Activated CD4-positive, alpha-beta T cell treated with anti-CD3 and anti-CD28 coated beads, Interleukin-2, amount 10 ng/mL, durations not matched to agents 24 days and 14 days (primary cell): ENCODE data around the gene ALG10. TPM values are rescaled to one million over a fixed set of nuclear protein-coding genes. Genes with fewer than 3 reads are reported as not detected.
"Not testable (repeated sequence)": the region's sequence is repeated elsewhere in the genome, so short reads cannot be mapped to it uniquely, and the experiment has no call there.

ENCODE experiments used
- DNase-seq: peaks from one replicate; pipeline ENCODE4 v3.0.0; 2022
- H3K27ac Mint-ChIP-seq: one replicate; pipeline ENCODE4 v1.8.0; 2022; ENCODE audit warnings: mild to moderate bottlenecking, mixed read lengths
- H3K27me3 Mint-ChIP-seq: one replicate; pipeline ENCODE4 v1.8.0; 2022; ENCODE audit warnings: mixed read lengths
- H3K36me3 Mint-ChIP-seq: one replicate; pipeline ENCODE4 v1.8.0; 2022; ENCODE audit warnings: low read depth, mild to moderate bottlenecking, mixed read lengths
- H3K4me1 Mint-ChIP-seq: one replicate; pipeline ENCODE4 v1.8.0; 2021; ENCODE audit warnings: mixed read lengths
- H3K4me3 Mint-ChIP-seq: one replicate; pipeline ENCODE4 v1.8.0; 2022; ENCODE audit warnings: mild to moderate bottlenecking, moderate library complexity, mixed read lengths
- H3K9me3 Mint-ChIP-seq: one replicate; pipeline ENCODE4 v1.8.0; 2021; ENCODE audit warnings: mixed read lengths
- intact Hi-C: fragments of 100-400 bp; cut with micrococcal nuclease; formaldehyde crosslinking; loops from one replicate; pipeline ENCODE4 v1.15.1; 2023
- total RNA-seq: library from RNA; stranded (reverse); gene quantifications from 2 replicates; pipeline ENCODE4 v1.2.3, GENCODE V29; 2022

The ALG10 gene
- total RNA-seq, 1 donor from 2014 or later: 24.1 TPM

DNA sequence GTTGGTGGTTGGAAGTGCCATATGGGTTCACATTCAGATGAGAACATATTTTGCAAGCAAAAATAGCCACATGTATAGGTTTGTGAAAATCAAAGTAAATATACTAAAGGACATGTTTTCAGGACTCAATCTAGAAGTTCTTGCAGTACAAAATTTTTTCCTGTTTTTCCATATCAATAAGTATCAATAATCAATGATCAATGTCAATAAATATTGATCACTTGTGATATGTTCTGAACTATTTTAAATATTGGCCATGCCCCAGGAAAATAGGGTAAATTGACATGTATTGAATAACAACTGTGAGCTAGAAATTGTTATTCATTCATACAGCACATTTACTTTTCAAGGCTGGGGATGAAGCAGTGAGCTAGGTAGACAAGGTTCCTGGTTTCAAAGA, 24.3 kb downstream of the ALG10 start:
- Mint-ChIP-seq H3K4me3 (no peak overlapping the region), H3K36me3 (no peaks in the 10 kb centered on the region), H3K9me3 (peaks cover 6% of the 10 kb centered on the region), H3K27me3 (no peaks in the 10 kb centered on the region), H3K4me1 (no peaks in the 10 kb centered on the region), H3K27ac (no peak overlapping the region)
- DNase-seq: no peak
- intact Hi-C loops: no loop called here

DNA sequence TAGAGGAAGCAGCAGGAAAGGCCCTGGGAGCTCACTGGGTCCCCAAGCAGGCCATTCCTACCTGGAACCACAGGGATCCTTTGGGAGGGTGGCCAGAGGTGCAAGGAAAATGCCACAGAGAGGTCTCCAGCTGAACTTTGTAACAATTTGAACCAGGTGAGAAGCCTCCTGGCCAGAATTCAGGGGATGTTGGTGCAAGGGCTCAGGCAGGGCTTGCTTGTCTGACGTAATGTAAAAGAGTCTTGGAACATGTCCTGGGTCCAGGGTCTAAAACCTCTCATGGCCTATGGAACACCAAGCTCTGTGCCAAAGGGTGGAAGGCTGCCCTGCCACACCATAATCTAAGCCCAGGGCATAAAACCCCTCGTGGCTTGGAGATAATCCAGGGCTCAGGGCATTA, 25.6 kb downstream of the ALG10 start:
- not testable (repeated sequence) for H3K4me1 Mint-ChIP-seq, H3K27ac Mint-ChIP-seq

DNA sequence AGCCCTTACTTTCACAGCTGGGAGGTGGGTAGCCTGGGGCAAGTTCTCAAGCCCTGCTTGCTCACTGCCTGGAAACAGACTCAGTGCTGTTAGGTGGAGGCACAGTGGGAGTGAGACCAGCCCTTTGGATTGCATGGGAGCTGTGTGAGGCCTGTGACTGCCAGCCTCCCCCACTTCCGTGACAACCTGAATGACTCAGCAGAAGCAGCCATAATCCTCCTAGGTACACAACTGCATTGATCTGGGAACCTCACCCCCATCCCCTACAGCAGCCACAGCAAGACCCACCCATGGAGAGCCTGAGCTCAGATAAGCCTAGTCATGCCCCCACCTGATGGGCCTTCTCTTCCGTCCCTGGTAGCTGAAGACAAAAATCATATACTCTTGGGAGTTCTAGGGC, 26.4 kb downstream of the ALG10 start:
- no peak overlapping the region for H3K27ac Mint-ChIP-seq
- intact Hi-C loops: no loop called here
- H3K4me3 Mint-ChIP-seq: no peak overlapping the region
- no peaks in the 10 kb centered on the region for H3K27me3 Mint-ChIP-seq
- no peak for DNase-seq
- H3K9me3 Mint-ChIP-seq: peaks cover 6% of the 10 kb centered on the region
- no peaks in the 10 kb centered on the region for H3K36me3 Mint-ChIP-seq
- no peaks in the 10 kb centered on the region for H3K4me1 Mint-ChIP-seq

More for the DNA sequence above, 25.6 kb downstream of the ALG10 start:
- H3K4me3 Mint-ChIP-seq, intact Hi-C loops, H3K36me3 Mint-ChIP-seq, H3K27me3 Mint-ChIP-seq, H3K9me3 Mint-ChIP-seq, DNase-seq: not testable (repeated sequence)

DNA sequence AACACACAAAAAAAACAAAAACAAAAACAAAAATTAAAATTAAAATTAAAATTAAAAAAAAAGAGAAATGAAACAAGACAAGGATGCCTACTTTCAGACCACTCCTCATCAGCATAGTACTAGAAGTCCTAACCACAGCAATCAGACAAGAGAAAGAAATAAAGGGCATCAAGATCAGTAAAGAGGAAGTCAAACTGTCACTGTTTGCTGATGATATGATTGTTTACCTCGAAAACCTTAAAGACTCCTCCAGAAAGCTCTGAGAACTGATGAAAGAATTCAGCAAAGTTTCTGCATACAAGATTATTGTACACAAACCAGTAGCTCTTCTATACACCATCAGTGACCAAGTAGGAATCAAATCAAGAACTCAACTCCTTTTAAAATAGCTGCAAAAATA, 29.2 kb downstream of the ALG10 start:
- intact Hi-C loops: no loop called here
- Mint-ChIP-seq H3K9me3 (peaks cover 6% of the 10 kb centered on the region), H3K27ac (no peak overlapping the region), H3K36me3 (no peaks in the 10 kb centered on the region), H3K27me3 (no peaks in the 10 kb centered on the region), H3K4me3 (no peak overlapping the region), H3K4me1 (peaks cover 5% of the 10 kb centered on the region)
- no peak for DNase-seq

DNA sequence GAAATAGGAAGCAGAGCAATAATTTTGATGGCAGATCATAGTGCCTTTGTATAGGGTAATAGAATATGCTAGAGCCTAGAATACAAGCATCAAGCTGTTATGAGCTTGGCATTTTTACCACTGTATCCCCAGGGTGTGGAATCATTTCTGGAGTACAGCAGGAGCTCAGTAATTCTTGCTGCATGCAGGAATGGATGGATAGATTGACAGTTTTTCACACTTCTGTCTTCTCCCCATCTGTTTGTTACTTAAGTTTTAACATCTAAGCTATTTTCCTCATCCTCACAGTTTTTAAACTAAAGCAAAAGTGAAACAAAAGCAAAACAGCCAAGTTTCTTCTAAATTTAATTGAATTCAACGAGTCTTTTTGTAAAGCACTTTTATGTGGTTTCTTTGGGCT, 32.6 kb downstream of the ALG10 start:
- Mint-ChIP-seq H3K27me3 (no peaks in the 10 kb centered on the region), H3K27ac (no peak overlapping the region), H3K4me1 (peaks cover 5% of the 10 kb centered on the region), H3K4me3 (peak overlapping the region; percentile 9), H3K36me3 (no peaks in the 10 kb centered on the region), H3K9me3 (no peaks in the 10 kb centered on the region)
- DNase-seq: no peak
- intact Hi-C loops: no loop called here
